Cardiac muscle cell (in vitro differentiated cells and primary cell): ENCODE measurements around the gene C10orf95. TPM values are rescaled to one million over a fixed set of nuclear protein-coding genes. Genes with fewer than 3 reads are reported as not detected.

Source experiments
- DNase-seq, 2 donors: peaks; one replicate each; pipeline versions ENCODE4 v3.0.0 to v3.0.0-alpha.2; 2010 to 2017; ENCODE audit warnings: low read depth in 1 of 2, low spot score in 1 of 2
- H3K27ac ChIP-seq: fragments of 200-600 bp; sonication (generic); 2 replicates; pipeline ENCODE4 v1.5.1; 2016
- H3K27me3 ChIP-seq: fragments of 200-600 bp; sonication (generic); 2 replicates; pipeline ENCODE4 v1.6.0; 2016; ENCODE audit warnings: control low read depth
- H3K36me3 ChIP-seq: fragments of 200-600 bp; sonication (generic); 2 replicates; pipeline ENCODE4 v1.5.1; 2016; ENCODE audit warnings: control low read depth
- H3K4me1 ChIP-seq: fragments of 200-600 bp; sonication (generic); 2 replicates; pipeline ENCODE4 v1.8.1; 2017; ENCODE audit warnings: low read depth, mild to moderate bottlenecking, mixed run types
- H3K4me3 ChIP-seq: fragments of 200-600 bp; sonication (generic); 2 replicates; pipeline ENCODE4 v1.5.1; 2016; ENCODE audit warnings: mild to moderate bottlenecking
- H3K9me3 ChIP-seq: fragments of 200-600 bp; sonication (generic); 2 replicates; pipeline ENCODE4 v1.5.1; 2017; ENCODE audit warnings: low read depth, mild to moderate bottlenecking, control low read depth
- CTCF ChIP-seq: IDR thresholded peaks from 2 replicates; pipeline ENCODE4 v1.5.1; 2012; ENCODE audit warnings: low read depth, mild to moderate bottlenecking, low read length
- polyA plus RNA-seq: library from polyadenylated mRNA; unstranded; fragments of >200 nt; fragmentation: Nextera tagmentation; extraction: Ambion mirVana; gene quantifications from 2 replicates; pipeline ENCODE4 v1.2.1, GENCODE V29; 2016
- total RNA-seq: library from RNA; depleted of rRNA; stranded (reverse); fragments of >200 nt; gene quantifications from 2 replicates; pipeline ENCODE4 v1.2.3, GENCODE V29; 2016

Gene C10orf95
- total and polyA plus RNA-seq, 2 experiments from 2014 or later, result 1.7 TPM; not detected in 1

- no peak for TF ChIP-seq CTCF
- H3K4me3 ChIP-seq, result no peak overlapping the region
- H3K9me3 ChIP-seq, result no peaks in the 10 kb centered on the region
- H3K4me1 ChIP-seq, result peaks cover 2% of the 10 kb centered on the region
- H3K27me3 ChIP-seq, result peaks cover 15% of the 10 kb centered on the region
- no peak for DNase-seq
- no peaks in the 10 kb centered on the region for H3K36me3 ChIP-seq
- no peak overlapping the region for H3K27ac ChIP-seq
Observed at GRCh38 chr10:102404361-102405107, 46.8 kb downstream of the C10orf95 start.

- Histone ChIP-seq H3K4me1 (peaks cover 2% of the 10 kb centered on the region), H3K4me3 (no peak overlapping the region), H3K9me3 (no peaks in the 10 kb centered on the region), H3K27me3 (peaks cover 8% of the 10 kb centered on the region), H3K27ac (no peak overlapping the region), H3K36me3 (no peaks in the 10 kb centered on the region)
- DNase-seq, result no peak
- TF ChIP-seq CTCF, result no peak
Observed at GRCh38 chr10:102403115-102403514, 48.2 kb downstream of the C10orf95 start.

- no peak for TF ChIP-seq CTCF
- no peaks in the 10 kb centered on the region for H3K36me3 ChIP-seq
- no peak overlapping the region for H3K4me3 ChIP-seq
- H3K9me3 ChIP-seq, result no peaks in the 10 kb centered on the region
- no peak overlapping the region for H3K27ac ChIP-seq
- peaks cover 2% of the 10 kb centered on the region for H3K4me1 ChIP-seq
- no peak for DNase-seq
- peaks cover 2% of the 10 kb centered on the region for H3K27me3 ChIP-seq
Observed at GRCh38 chr10:102402512-102402896, 48.8 kb downstream of the C10orf95 start.

GRCh38 chr10:102401735-102402511, 49.4 kb downstream of the C10orf95 start:
- no peaks in the 10 kb centered on the region for H3K9me3 ChIP-seq
- H3K36me3 ChIP-seq, result no peaks in the 10 kb centered on the region
- no peak for TF ChIP-seq CTCF
- H3K4me3 ChIP-seq, result no peak overlapping the region
- H3K27me3 ChIP-seq, result no peaks in the 10 kb centered on the region
- H3K4me1 ChIP-seq, result peaks cover 2% of the 10 kb centered on the region
- no peak overlapping the region for H3K27ac ChIP-seq
- no peak for DNase-seq

- TF ChIP-seq CTCF, result no peak
- H3K4me1 ChIP-seq, result peaks cover 2% of the 10 kb centered on the region
- no peaks in the 10 kb centered on the region for H3K27me3 ChIP-seq
- no peaks in the 10 kb centered on the region for H3K9me3 ChIP-seq
- H3K27ac ChIP-seq, result no peak overlapping the region
- no peak overlapping the region for H3K4me3 ChIP-seq
- no peak for DNase-seq
- H3K36me3 ChIP-seq, result no peaks in the 10 kb centered on the region
Observed at GRCh38 chr10:102401342-102401654, 50.0 kb downstream of the C10orf95 start.
